CD14-positive monocyte (primary cell): ENCODE data around the gene STRN. TPM values are rescaled to one million over a fixed set of nuclear protein-coding genes. Genes with fewer than 3 reads are reported as not detected.
A peak's percentile ranks its signal among the peaks of the same experiment; 100 is the strongest.

Experiments
- DNase-seq, 3 donors: peaks; one replicate each; pipeline ENCODE4 v3.0.0-alpha.2; 2011 to 2022
- H2AFZ ChIP-seq: 2 replicates; pipeline ENCODE4 v1.6.0; 2012; ENCODE audit warnings: mild to moderate bottlenecking, low read depth, low read length, inconsistent platforms; ENCODE audit not compliant: insufficient read depth, poor library complexity, severe bottlenecking
- H3K27ac ChIP-seq, 2 donors: 1 replicate in 1 of 2; 2 replicates in 1 of 2; pipeline ENCODE4 v1.5.1; 2012 to 2013; ENCODE audit warnings: low read length in 2 of 2, control low read depth in 1 of 2, inconsistent platforms in 1 of 2, low read depth in 1 of 2, mild to moderate bottlenecking in 1 of 2
- H3K27me3 ChIP-seq, 2 donors: one replicate each; pipeline versions ENCODE4 v1.6.0 to v1.6.1; 2011 to 2013; ENCODE audit warnings: low read length in 2 of 2; ENCODE audit not compliant: control insufficient read depth in 2 of 2, insufficient read depth in 2 of 2
- H3K36me3 ChIP-seq, 2 donors: replicated peaks in 1 of 2; 1 replicate in 1 of 2; 2 replicates in 1 of 2; pipeline versions ENCODE4 v1.5.1 to v1.6.1; 2012 to 2013; ENCODE audit warnings: low read length in 2 of 2, control low read depth in 1 of 2, inconsistent platforms in 1 of 2, mild to moderate bottlenecking in 1 of 2; ENCODE audit not compliant: insufficient read depth in 2 of 2, control insufficient read depth in 1 of 2
- H3K4me1 ChIP-seq, 2 donors: 1 replicate in 1 of 2; 2 replicates in 1 of 2; pipeline versions ENCODE4 v1.5.1 to v1.6.1; 2012 to 2013; ENCODE audit warnings: low read length in 2 of 2, control low read depth in 1 of 2, inconsistent platforms in 1 of 2, mild to moderate bottlenecking in 1 of 2, moderate library complexity in 1 of 2; ENCODE audit not compliant: insufficient read depth in 2 of 2, control insufficient read depth in 1 of 2
- H3K4me2 ChIP-seq: replicated peaks from 2 replicates; pipeline ENCODE3; 2012; ENCODE audit warnings: low read length, moderate library complexity, mild to moderate bottlenecking; ENCODE audit not compliant: poor library complexity, severe bottlenecking; ENCODE audit errors: extremely low read depth
- H3K4me3 ChIP-seq, 3 experiments: fragments of 200-600 bp in 1 of 3; sonication (generic) in 1 of 3; replicated peaks in 1 of 3; 1 replicate in 2 of 3; 2 replicates in 1 of 3; pipeline ENCODE4 v1.5.1; 2011 to 2013; ENCODE audit warnings: low read length in 3 of 3, mild to moderate bottlenecking in 3 of 3, control low read depth in 2 of 3, low read depth in 2 of 3, inconsistent platforms in 1 of 3, moderate library complexity in 1 of 3
- H3K79me2 ChIP-seq: 2 replicates; pipeline ENCODE4 v1.6.0; 2012; ENCODE audit warnings: mild to moderate bottlenecking, control low read depth, inconsistent platforms, low read length, moderate library complexity; ENCODE audit not compliant: insufficient read depth
- H3K9ac ChIP-seq: 2 replicates; pipeline ENCODE4 v1.6.0; 2017; ENCODE audit warnings: low read length, mild to moderate bottlenecking; ENCODE audit not compliant: insufficient read depth, poor library complexity, severe bottlenecking
- H3K9me3 ChIP-seq, 2 donors: replicated peaks in 1 of 2; 1 replicate in 1 of 2; 2 replicates in 1 of 2; pipeline versions ENCODE4 v1.5.1 to v1.6.1; 2012 to 2013; ENCODE audit warnings: low read length in 2 of 2, control low read depth in 1 of 2; ENCODE audit not compliant: control insufficient read depth in 1 of 2, insufficient read depth in 1 of 2
- H4K20me1 ChIP-seq: 2 replicates; pipeline ENCODE4 v1.6.0; 2012; ENCODE audit warnings: mild to moderate bottlenecking, low read length, control low read depth, moderate library complexity; ENCODE audit not compliant: insufficient read depth
- H3K27ac Mint-ChIP-seq, 7 donors: one replicate each; pipeline ENCODE4 v1.8.0; 2020; ENCODE audit warnings: mild to moderate bottlenecking in 7 of 7, mixed read lengths in 7 of 7, moderate library complexity in 6 of 7, inconsistent platforms in 2 of 7
- H3K27me3 Mint-ChIP-seq, 3 donors: one replicate each; pipeline ENCODE4 v1.8.0; 2021 to 2022; ENCODE audit warnings: low read depth in 3 of 3, mild to moderate bottlenecking in 3 of 3, mixed read lengths in 3 of 3, moderate library complexity in 3 of 3, inconsistent platforms in 1 of 3
- H3K36me3 Mint-ChIP-seq, 2 donors: one replicate each; pipeline ENCODE4 v1.8.0; 2020; ENCODE audit warnings: mixed read lengths in 2 of 2, inconsistent platforms in 1 of 2, mild to moderate bottlenecking in 1 of 2
- H3K4me1 Mint-ChIP-seq: one replicate; pipeline ENCODE4 v1.8.0; 2020; ENCODE audit warnings: mild to moderate bottlenecking, mixed read lengths
- H3K4me3 Mint-ChIP-seq, 2 donors: one replicate each; pipeline ENCODE4 v1.8.0; 2020; ENCODE audit warnings: mild to moderate bottlenecking in 2 of 2, mixed read lengths in 2 of 2, moderate library complexity in 1 of 2
- H3K9me3 Mint-ChIP-seq, 7 donors: one replicate each; pipeline ENCODE4 v1.8.0; 2020 to 2022; ENCODE audit warnings: mixed read lengths in 7 of 7, mild to moderate bottlenecking in 6 of 7, moderate library complexity in 6 of 7, inconsistent platforms in 2 of 7
- WGBS: methylation state at CpG from one replicate; pipeline ENCODE4 v1.1.5; 2013; ENCODE audit warnings: missing lambda C conversion rate; ENCODE audit not compliant: insufficient coverage; 5-methylcytosine and 5-hydroxymethylcytosine counted together
- intact Hi-C, 2 donors: fragments of 100-400 bp; cut with micrococcal nuclease; formaldehyde crosslinking; loops; one replicate each; pipeline versions ENCODE4 v1.15.0 to v1.15.1; 2023
- polyA plus RNA-seq, 3 donors: library from polyadenylated mRNA; depleted of rRNA in 1 of 3; unstranded in 2 of 3; stranded (reverse) in 1 of 3; fragments of 300-500 nt in 2 of 3; fragments of >200 nt in 1 of 3; fragmentation: Illumina TruSeq in 2 of 3; gene quantifications; 1 replicate in 2 of 3; 2 replicates in 1 of 3; pipeline ENCODE4 v1.2.3, GENCODE V29; 2012 to 2021
- TF ChIP-seq, protein P1 (sequence below): fragments of 200-600 bp; IDR thresholded peaks from one replicate; pipeline ENCODE4 v1.8.0; 2022; ENCODE audit warnings: antibody characterized with exemption, mild to moderate bottlenecking

STRN gene
- polyA plus RNA-seq, 3 donors, result 7.0 to 15.7 (median 10.7) TPM

DNA sequence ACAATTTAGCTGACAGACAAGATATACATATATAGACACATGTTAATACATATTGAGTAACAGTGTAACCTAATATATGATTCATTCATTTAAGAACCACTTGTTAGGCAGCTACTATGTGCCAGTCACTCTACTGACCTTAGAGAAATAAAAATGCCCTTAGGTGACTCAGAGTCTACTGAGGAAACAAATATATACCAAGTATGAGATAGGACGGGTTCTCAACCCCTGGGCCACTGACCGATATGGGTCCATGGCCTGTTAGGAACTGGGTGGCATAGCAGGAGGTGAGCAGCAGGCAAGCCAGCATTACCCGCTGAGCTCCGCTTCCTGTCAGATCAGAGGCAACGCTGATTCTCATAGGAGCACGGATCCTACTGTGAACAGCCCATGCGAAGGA, 14.8 kb downstream of the STRN start:
- Histone ChIP-seq H3K36me3 (peaks cover 0 to 4% of the 10 kb centered on the region in 2 donors), H2AFZ (no peak overlapping the region), H3K27ac (peak overlapping the region in 1 of 2 donors; percentile 1), H3K9ac (no peak overlapping the region), H3K79me2 (peaks cover 73% of the 10 kb centered on the region), H3K4me1 (no peaks in the 10 kb centered on the region), H3K4me2 (no peak overlapping the region), H3K4me3 (no peak overlapping the region), H3K27me3 (no peaks in the 10 kb centered on the region), H3K9me3 (no peaks in the 10 kb centered on the region), H4K20me1 (peaks cover 53% of the 10 kb centered on the region)
- Mint-ChIP-seq H3K9me3 (no peaks in the 10 kb centered on the region), H3K27me3 (no peaks in the 10 kb centered on the region), H3K4me1 (peaks cover 12% of the 10 kb centered on the region), H3K27ac (peak overlapping the region in 1 of 7 donors; percentile 21), H3K36me3 (peaks cover 13 to 16% of the 10 kb centered on the region in 2 donors), H3K4me3 (no peak overlapping the region)
- intact Hi-C loops, result no loop called here
- TF ChIP-seq, protein P1, sequence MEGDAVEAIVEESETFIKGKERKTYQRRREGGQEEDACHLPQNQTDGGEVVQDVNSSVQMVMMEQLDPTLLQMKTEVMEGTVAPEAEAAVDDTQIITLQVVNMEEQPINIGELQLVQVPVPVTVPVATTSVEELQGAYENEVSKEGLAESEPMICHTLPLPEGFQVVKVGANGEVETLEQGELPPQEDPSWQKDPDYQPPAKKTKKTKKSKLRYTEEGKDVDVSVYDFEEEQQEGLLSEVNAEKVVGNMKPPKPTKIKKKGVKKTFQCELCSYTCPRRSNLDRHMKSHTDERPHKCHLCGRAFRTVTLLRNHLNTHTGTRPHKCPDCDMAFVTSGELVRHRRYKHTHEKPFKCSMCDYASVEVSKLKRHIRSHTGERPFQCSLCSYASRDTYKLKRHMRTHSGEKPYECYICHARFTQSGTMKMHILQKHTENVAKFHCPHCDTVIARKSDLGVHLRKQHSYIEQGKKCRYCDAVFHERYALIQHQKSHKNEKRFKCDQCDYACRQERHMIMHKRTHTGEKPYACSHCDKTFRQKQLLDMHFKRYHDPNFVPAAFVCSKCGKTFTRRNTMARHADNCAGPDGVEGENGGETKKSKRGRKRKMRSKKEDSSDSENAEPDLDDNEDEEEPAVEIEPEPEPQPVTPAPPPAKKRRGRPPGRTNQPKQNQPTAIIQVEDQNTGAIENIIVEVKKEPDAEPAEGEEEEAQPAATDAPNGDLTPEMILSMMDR, result no peak
- 92% methylated on average over 5 of the region's 7 CpGs for WGBS
- DNase-seq, result peak in 2 of 3 donors; percentile 17 to 23

DNA sequence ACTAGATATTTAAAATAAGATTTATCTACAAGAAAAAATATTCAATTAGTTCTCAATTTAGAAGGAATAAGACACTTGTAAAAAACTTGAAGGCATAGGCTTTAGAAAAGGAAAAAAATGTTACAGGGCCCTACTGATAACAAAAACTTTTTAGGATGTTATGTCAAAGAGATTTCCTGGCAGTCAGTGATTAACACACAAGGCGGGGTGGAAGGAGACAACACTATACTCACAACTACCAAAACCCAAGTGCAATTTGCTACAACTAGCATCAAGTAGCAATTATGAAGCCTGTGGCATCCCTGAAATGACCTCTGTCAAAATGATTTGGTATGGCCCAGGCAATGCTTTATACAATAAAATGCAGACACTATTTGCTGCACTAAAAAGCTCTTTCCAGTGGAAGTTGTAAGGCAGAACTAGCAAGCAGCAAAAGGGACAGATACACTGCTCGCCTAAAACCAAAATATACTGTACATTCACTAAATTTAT, 15.3 kb downstream of the STRN start:
- no peak overlapping the region for H3K4me3 Mint-ChIP-seq
- intact Hi-C loops, result no loop called here
- H3K27ac ChIP-seq, result no peak overlapping the region
- H3K36me3 Mint-ChIP-seq, result peaks cover 13 to 16% of the 10 kb centered on the region in 2 donors
- no CpG with 5 or more reads among the region's 2 CpGs for WGBS
- H3K4me2 ChIP-seq, result no peak overlapping the region
- H3K79me2 ChIP-seq, result peaks cover 72% of the 10 kb centered on the region
- H3K9me3 ChIP-seq, result no peaks in the 10 kb centered on the region
- H3K27me3 Mint-ChIP-seq, result no peaks in the 10 kb centered on the region
- H3K36me3 ChIP-seq, result peaks cover 0 to 4% of the 10 kb centered on the region in 2 donors
- no peaks in the 10 kb centered on the region for H3K27me3 ChIP-seq
- no peaks in the 10 kb centered on the region for H3K4me1 ChIP-seq
- no peak overlapping the region for H3K9ac ChIP-seq
- TF ChIP-seq, protein P1, result no peak
- no peaks in the 10 kb centered on the region for H3K9me3 Mint-ChIP-seq
- no peak overlapping the region for H3K4me3 ChIP-seq
- no peak for DNase-seq
- H3K27ac Mint-ChIP-seq, result no peak overlapping the region
- peaks cover 12% of the 10 kb centered on the region for H3K4me1 Mint-ChIP-seq
- H2AFZ ChIP-seq, result no peak overlapping the region
- peaks cover 48% of the 10 kb centered on the region for H4K20me1 ChIP-seq
